H1 (cell line): ENCODE results near the gene SH2D2A. TPM values are rescaled to one million over a fixed set of nuclear protein-coding genes. Genes with fewer than 3 reads are reported as not detected.

Source experiments
- CTCF ChIA-PET: fragments of 300-600 bp; sonication (Branson Sonifier 250); formaldehyde crosslinking; loops from one replicate; lab custom pipeline; 2021; ENCODE audit not compliant: partially characterized antibody; lab: Charles Lee
- POLR2A ChIA-PET: fragments of 300-600 bp; sonication (Branson Sonifier 250); formaldehyde crosslinking; loops from one replicate; lab custom pipeline; 2021; ENCODE audit warnings: inconsistent platforms; ENCODE audit not compliant: partially characterized antibody; lab: Charles Lee
- DNase-seq, 2 experiments: peaks; one replicate each; pipeline versions ENCODE4 v3.0.0 to v3.0.0-alpha.2; 2010 to 2022; ENCODE audit warnings: low spot score in 2 of 2, low read depth in 1 of 2, mixed read lengths in 1 of 2
- FAIRE-seq: peaks from 2 replicates; lab custom pipeline; 2011; peaks lifted over from hg19 to GRCh38; lab: Jason Lieb, UNC
- H2AFZ ChIP-seq: 2 replicates; pipeline ENCODE4 v1.8.1; 2012; ENCODE audit warnings: low read length, inconsistent platforms
- H2AK5ac ChIP-seq: 2 replicates; pipeline ENCODE4 v1.6.1; 2013; ENCODE audit warnings: low read depth, low read length
- H2BK120ac ChIP-seq: replicated peaks from 2 replicates; pipeline ENCODE3; 2013; ENCODE audit warnings: low read depth, low read length, inconsistent platforms
- H2BK12ac ChIP-seq: 2 replicates; pipeline ENCODE4 v1.6.1; 2013; ENCODE audit warnings: low read depth, low read length
- H2BK15ac ChIP-seq: 2 replicates; pipeline ENCODE4 v1.6.1; 2013; ENCODE audit warnings: low read length
- H2BK20ac ChIP-seq: 2 replicates; pipeline ENCODE4 v1.6.1; 2013; ENCODE audit warnings: low read length
- H2BK5ac ChIP-seq: 2 replicates; pipeline ENCODE4 v1.6.1; 2013; ENCODE audit warnings: low read depth, low read length
- H3K14ac ChIP-seq: 2 replicates; pipeline ENCODE4 v1.6.1; 2013; ENCODE audit warnings: inconsistent platforms; ENCODE audit not compliant: insufficient read length
- H3K18ac ChIP-seq: 2 replicates; pipeline ENCODE4 v1.6.1; 2013; ENCODE audit warnings: low read length; ENCODE audit errors: extremely low read depth
- H3K23ac ChIP-seq: 2 replicates; pipeline ENCODE4 v1.6.1; 2013; ENCODE audit warnings: inconsistent platforms; ENCODE audit not compliant: insufficient read length
- H3K23me2 ChIP-seq: 2 replicates; pipeline ENCODE4 v1.6.1; 2013; ENCODE audit warnings: low read depth, low read length
- H3K27ac ChIP-seq: 2 replicates; pipeline ENCODE4 v1.6.1; 2011; ENCODE audit warnings: low read depth, low read length, inconsistent platforms
- H3K27me3 ChIP-seq, 4 experiments: replicated peaks in 1 of 4; 1 replicate in 1 of 4; 2 replicates in 3 of 4; pipeline versions ENCODE4 v1.6.1 to v1.8.1; 2011 to 2013; ENCODE audit warnings: low read length in 3 of 4, mild to moderate bottlenecking in 3 of 4, inconsistent platforms in 2 of 4, mixed read lengths in 2 of 4, moderate library complexity in 1 of 4; ENCODE audit not compliant: control insufficient read depth in 3 of 4, insufficient read depth in 3 of 4; ENCODE audit errors: extremely low read depth in 1 of 4
- H3K36me3 ChIP-seq, 4 experiments: 2 replicates each; pipeline versions ENCODE4 v1.6.1 to v1.8.1; 2011 to 2013; ENCODE audit warnings: mild to moderate bottlenecking in 4 of 4, low read length in 3 of 4, moderate library complexity in 2 of 4, control low read depth in 1 of 4, inconsistent platforms in 1 of 4; ENCODE audit not compliant: insufficient read depth in 4 of 4, control insufficient read depth in 2 of 4
- H3K4ac ChIP-seq: replicated peaks from 2 replicates; pipeline ENCODE3; 2013; ENCODE audit warnings: low read length, low read depth, mixed read lengths, inconsistent platforms; ENCODE audit not compliant: insufficient read length
- H3K4me1 ChIP-seq, 4 experiments: replicated peaks in 1 of 4; 1 replicate in 1 of 4; 2 replicates in 3 of 4; pipeline versions ENCODE4 v1.6.1 to v1.8.1; 2011 to 2013; ENCODE audit warnings: low read length in 3 of 4, inconsistent platforms in 2 of 4, mixed read lengths in 1 of 4; ENCODE audit not compliant: insufficient read depth in 4 of 4, control insufficient read depth in 3 of 4
- H3K4me2 ChIP-seq, 2 experiments: 2 replicates each; pipeline versions ENCODE4 v1.6.1 to v1.8.1; 2011 to 2013; ENCODE audit warnings: low read depth in 2 of 2, low read length in 2 of 2, control low read depth in 1 of 2, inconsistent platforms in 1 of 2, mild to moderate bottlenecking in 1 of 2; ENCODE audit not compliant: insufficient read depth in 1 of 2
- H3K4me3 ChIP-seq, 4 experiments: fragments of 200-600, 300-600 bp in 1 of 4; sonication (generic), shearing (Covaris generic), sonication (Bioruptor Twin) in 1 of 4; 2 replicates each; pipeline versions ENCODE4 v1.5.1 to v1.8.1; 2011 to 2016; ENCODE audit warnings: low read length in 4 of 4, low read depth in 3 of 4, control low read depth in 2 of 4, inconsistent platforms in 2 of 4, mild to moderate bottlenecking in 2 of 4, mixed read lengths in 1 of 4, moderate library complexity in 1 of 4; ENCODE audit not compliant: insufficient read depth in 2 of 4; ENCODE audit errors: extremely low read depth in 1 of 4
- H3K56ac ChIP-seq: replicated peaks from 2 replicates; pipeline ENCODE3; 2013; ENCODE audit warnings: low read depth, mild to moderate bottlenecking, mixed read lengths, low read length, inconsistent platforms; ENCODE audit not compliant: insufficient read length
- H3K79me1 ChIP-seq: 2 replicates; pipeline ENCODE4 v1.6.1; 2013; ENCODE audit warnings: low read depth, low read length, control low read depth
- H3K79me2 ChIP-seq, 2 experiments: 2 replicates each; pipeline versions ENCODE4 v1.6.1 to v1.8.1; 2012 to 2013; ENCODE audit warnings: low read length in 2 of 2, mild to moderate bottlenecking in 2 of 2, inconsistent platforms in 1 of 2; ENCODE audit not compliant: insufficient read depth in 2 of 2, control insufficient read depth in 1 of 2
- H3K9ac ChIP-seq, 4 experiments: replicated peaks in 1 of 4; 1 replicate in 1 of 4; 2 replicates in 3 of 4; pipeline versions ENCODE4 v1.6.1 to v1.8.1; 2011 to 2013; ENCODE audit warnings: low read depth in 3 of 4, low read length in 3 of 4, control low read depth in 2 of 4, mild to moderate bottlenecking in 2 of 4, moderate library complexity in 2 of 4, inconsistent platforms in 1 of 4; ENCODE audit errors: extremely low read depth in 1 of 4
- H3K9me3 ChIP-seq, 2 experiments: 2 replicates each; pipeline versions ENCODE4 v1.6.1 to v1.8.1; 2012 to 2013; ENCODE audit warnings: mild to moderate bottlenecking in 2 of 2, moderate library complexity in 2 of 2, control low read depth in 1 of 2, inconsistent platforms in 1 of 2, low read depth in 1 of 2, low read length in 1 of 2, mixed read lengths in 1 of 2; ENCODE audit not compliant: insufficient read depth in 2 of 2
- H4K20me1 ChIP-seq, 2 experiments: replicated peaks in 1 of 2; 2 replicates each; pipeline versions ENCODE3 to v1.8.1; 2011 to 2013; ENCODE audit warnings: inconsistent platforms in 2 of 2, low read length in 2 of 2, mild to moderate bottlenecking in 1 of 2; ENCODE audit not compliant: insufficient read depth in 2 of 2, control insufficient read depth in 1 of 2
- H4K5ac ChIP-seq: 2 replicates; pipeline ENCODE4 v1.6.1; 2013; ENCODE audit warnings: low read length, low read depth, mixed read lengths, inconsistent platforms; ENCODE audit not compliant: insufficient read length
- H4K8ac ChIP-seq: 2 replicates; pipeline ENCODE4 v1.8.0; 2013; ENCODE audit warnings: mild to moderate bottlenecking, moderate library complexity, low read length, inconsistent platforms; ENCODE audit not compliant: insufficient read depth; ENCODE audit errors: extremely low read depth
- H4K91ac ChIP-seq: replicated peaks from 2 replicates; pipeline ENCODE3; 2013; ENCODE audit warnings: low read length, mixed read lengths, inconsistent platforms; ENCODE audit not compliant: insufficient read length
- POLR2AphosphoS5 ChIP-seq: IDR thresholded peaks from 2 replicates; pipeline ENCODE4 v1.6.1; 2011; ENCODE audit warnings: low read depth, low read length
- WGBS, 2 experiments: shearing (Covaris generic) in 1 of 2; methylation state at CpG; one replicate each; pipeline versions ENCODE4 v1.1.6 to v1.1.7; 2013 to 2015; ENCODE audit warnings: low lambda C conversion rate in 2 of 2, mixed read lengths in 2 of 2, inconsistent platforms in 1 of 2, low coverage in 1 of 2, missing lambda C conversion rate in 1 of 2; ENCODE audit not compliant: insufficient replicate concordance in 2 of 2, insufficient coverage in 1 of 2, insufficient read length in 1 of 2; ENCODE audit errors: extremely low coverage in 1 of 2, missing lambda C conversion rate in 1 of 2; 5-methylcytosine and 5-hydroxymethylcytosine counted together
- polyA plus RNA-seq, 7 experiments: library from polyadenylated mRNA; depleted of rRNA in 3 of 7; stranded (reverse) in 5 of 7; unstranded in 2 of 7; fragments of >200 nt in 5 of 7; fragments of 200-250 nt in 2 of 7; gene quantifications; 1 replicate in 5 of 7; 2 replicates in 1 of 7; 4 replicates in 1 of 7; pipeline versions ENCODE4 v1.2.1 to v1.2.3, GENCODE V29; 2011 to 2013; ENCODE audit warnings: missing spikeins in 2 of 7, mixed read lengths in 2 of 7
- total RNA-seq: library from RNA; stranded (reverse); fragmentation: NEBNext Ultra II Directional; extraction: Animal tissue kit (Norgen Biotek cat#: 25700); gene quantifications from 2 replicates; pipeline ENCODE4 v1.2.1, GENCODE V29; 2021

The SH2D2A gene
- total and polyA plus RNA-seq, 2 of the 8 experiments (the other 6 are each of a cell fraction or from before 2014, with no cell fraction given), result 3.3 to 7.9 TPM

DNA sequence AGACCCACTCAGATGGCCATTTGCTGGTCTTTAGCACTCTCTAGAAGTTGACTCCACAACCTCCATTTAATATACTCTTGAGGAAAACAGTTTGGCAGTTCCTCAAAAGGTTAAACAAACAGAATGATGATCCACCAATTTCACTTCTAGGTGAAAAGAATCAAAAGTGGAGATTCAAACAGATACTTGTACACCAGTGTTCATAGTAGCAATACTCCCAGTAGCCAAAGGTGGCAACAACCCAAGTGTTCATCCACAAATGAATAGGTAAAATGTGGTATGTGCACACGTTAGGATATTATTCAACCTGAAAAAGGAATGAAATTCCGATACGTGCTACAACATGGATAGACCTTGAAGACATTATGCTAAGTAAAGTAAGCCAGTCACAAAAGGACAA, 43.0 kb downstream of the SH2D2A start:
- Histone ChIP-seq H2BK15ac (no peak overlapping the region), H3K79me1 (peaks cover 18% of the 10 kb centered on the region), H3K4ac (no peak overlapping the region), H3K4me3 (no peak overlapping the region), H3K27ac (no peak overlapping the region), H2BK120ac (no peak overlapping the region), H2BK20ac (no peak overlapping the region), H3K4me1 (peaks cover 0 to 5% (median 2%) of the 10 kb centered on the region in 4 experiments; a peak in 3 of 7 replicates), H2AFZ (no peak overlapping the region), H3K9ac (no peak overlapping the region), H3K23ac (no peak overlapping the region), H3K18ac (no peak overlapping the region), H3K36me3 (peaks cover 0 to 17% (median 2%) of the 10 kb centered on the region in 4 experiments; a peak in 3 of 8 replicates), H2AK5ac (no peak overlapping the region), H3K27me3 (no peaks in the 10 kb centered on the region), H3K9me3 (no peaks in the 10 kb centered on the region), H4K91ac (no peak overlapping the region), H3K79me2 (peaks cover 36 to 92% of the 10 kb centered on the region in 2 experiments), H4K20me1 (peaks cover 18% of the 10 kb centered on the region in 2 experiments), H2BK12ac (no peak overlapping the region), H3K23me2 (no peaks in the 10 kb centered on the region), H4K8ac (no peak overlapping the region), H2BK5ac (no peak overlapping the region), H3K56ac (no peak overlapping the region), H3K4me2 (no peak overlapping the region), H3K14ac (no peak overlapping the region), H4K5ac (no peak overlapping the region)
- FAIRE-seq, result no peak
- POLR2A ChIA-PET, result interaction anchor here (0.5 to 8.2 kb wide), 4 partner anchors 12 to 110 kb away, joined by 3 to 121 read pairs (median 6); partner anchors contain the start of gene HDGF
- DNase-seq, result no peak
- 93% methylated on average over 3 of the region's 3 CpGs; no CpG with 5 or more reads in 1 of the 2 experiments for whole genome bisulfite sequencing, 2 experiments
- TF ChIP-seq POLR2AphosphoS5, result no peak
- CTCF ChIA-PET, result interaction anchor here (0.7 to 11.7 kb wide), 12 partner anchors 8 to 114 kb away, joined by 3 to 100 read pairs (median 4); partner anchors contain the start of genes ISG20L2 and METTL25B
